Naive thymus-derived CD8-positive, alpha-beta T cell (primary cell): ENCODE measurements around the gene TMEM51. TPM values are rescaled to one million over a fixed set of nuclear protein-coding genes. Genes with fewer than 3 reads are reported as not detected.

ENCODE experiments used
- ATAC-seq, 2 donors: fragments of 150-1000 bp; cut with Tn5 transposase in 1 of 2; sonication (Bioruptor Pico), chemical (Tn5 transposase) in 1 of 2; 1 replicate in 1 of 2; 2 replicates in 1 of 2; pipeline ENCODE4 v1.10.0; 2021; ENCODE audit warnings: mild to moderate bottlenecking in 2 of 2, moderate library complexity in 2 of 2
- POLR2A ChIA-PET: fragments of 350-600 bp; sonication (Branson Sonifier 250); formaldehyde crosslinking; loops from one replicate; lab custom pipeline; 2021; ENCODE audit warnings: antibody characterized with exemption; lab: Charles Lee
- DNase-seq, 10 donors: peaks; one replicate each; pipeline versions ENCODE4 v3.0.0 to v3.0.0-alpha.2; 2020 to 2022
- H3K27ac Mint-ChIP-seq, 10 donors: one replicate each; pipeline ENCODE4 v1.8.0; 2020 to 2022; ENCODE audit warnings: mild to moderate bottlenecking in 10 of 10, mixed read lengths in 10 of 10, moderate library complexity in 4 of 10, inconsistent platforms in 1 of 10
- H3K27me3 Mint-ChIP-seq, 5 donors: one replicate each; pipeline ENCODE4 v1.8.0; 2021 to 2022; ENCODE audit warnings: mixed read lengths in 5 of 5
- H3K36me3 Mint-ChIP-seq, 3 donors: one replicate each; pipeline ENCODE4 v1.8.0; 2020 to 2022; ENCODE audit warnings: mixed read lengths in 3 of 3, mild to moderate bottlenecking in 2 of 3, inconsistent platforms in 1 of 3
- H3K4me1 Mint-ChIP-seq, 4 donors: one replicate each; pipeline ENCODE4 v1.8.0; 2021 to 2022; ENCODE audit warnings: mixed read lengths in 4 of 4
- H3K4me3 Mint-ChIP-seq, 10 donors: one replicate each; pipeline ENCODE4 v1.8.0; 2020 to 2022; ENCODE audit warnings: mild to moderate bottlenecking in 10 of 10, mixed read lengths in 10 of 10, moderate library complexity in 6 of 10, inconsistent platforms in 1 of 10
- H3K9me3 Mint-ChIP-seq, 9 donors: one replicate each; pipeline ENCODE4 v1.8.0; 2020 to 2022; ENCODE audit warnings: mixed read lengths in 9 of 9, mild to moderate bottlenecking in 3 of 9, inconsistent platforms in 1 of 9, moderate library complexity in 1 of 9
- polyA plus RNA-seq, 3 donors: library from polyadenylated mRNA; unstranded; fragments of 300-500 nt; fragmentation: Illumina TruSeq; gene quantifications; one replicate each; pipeline ENCODE4 v1.2.3, GENCODE V29; 2021
- total RNA-seq, 8 experiments: library from RNA in 2 of 8; stranded (reverse) in 2 of 8; gene quantifications; one replicate each; pipeline ENCODE4 v1.2.3 and lab custom pipeline; 2021 to 2026

TMEM51 gene
- total and polyA plus RNA-seq, 5 experiments from 2014 or later = not detected

DNA sequence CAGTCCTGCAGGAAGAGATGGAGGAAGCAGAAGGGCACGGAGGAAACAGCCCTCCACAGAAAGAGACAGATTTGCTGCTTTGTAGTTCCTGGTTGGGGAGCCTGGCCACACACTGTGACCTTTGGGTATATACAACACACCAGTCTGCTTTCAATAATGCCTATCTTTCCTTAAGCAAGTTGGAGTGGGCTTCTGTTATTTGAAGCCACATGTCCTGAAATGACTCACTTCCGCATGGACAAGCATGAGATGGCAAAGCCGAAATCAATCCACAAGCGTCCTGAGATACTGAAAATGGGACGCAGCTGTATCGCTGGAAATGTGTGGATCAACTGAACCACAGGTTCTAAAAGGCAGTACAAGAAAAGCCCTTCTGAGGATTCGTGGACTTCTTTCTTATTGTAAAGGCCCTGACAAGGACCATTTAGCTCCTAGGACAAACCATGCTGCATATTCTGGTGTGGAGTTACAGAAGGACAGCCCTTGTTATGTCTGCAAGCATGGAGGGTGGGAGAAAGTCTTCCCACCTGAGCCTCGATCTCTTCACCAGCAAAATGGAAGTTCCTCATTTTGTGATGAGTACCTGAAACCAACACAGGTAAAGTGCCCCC lies 70.8 kb downstream of the TMEM51 start:
- POLR2A ChIA-PET = no interaction called here
- DNase-seq (no peak), ATAC-seq (no peak)
- Mint-ChIP-seq H3K27ac (no peak overlapping the region), H3K36me3 (no peaks in the 10 kb centered on the region), H3K27me3 (peaks cover 2 to 32% (median 17%) of the 10 kb centered on the region in 5 donors), H3K4me3 (no peak overlapping the region), H3K4me1 (peaks cover 0 to 8% (median 0%) of the 10 kb centered on the region in 4 donors), H3K9me3 (no peaks in the 10 kb centered on the region)

DNA sequence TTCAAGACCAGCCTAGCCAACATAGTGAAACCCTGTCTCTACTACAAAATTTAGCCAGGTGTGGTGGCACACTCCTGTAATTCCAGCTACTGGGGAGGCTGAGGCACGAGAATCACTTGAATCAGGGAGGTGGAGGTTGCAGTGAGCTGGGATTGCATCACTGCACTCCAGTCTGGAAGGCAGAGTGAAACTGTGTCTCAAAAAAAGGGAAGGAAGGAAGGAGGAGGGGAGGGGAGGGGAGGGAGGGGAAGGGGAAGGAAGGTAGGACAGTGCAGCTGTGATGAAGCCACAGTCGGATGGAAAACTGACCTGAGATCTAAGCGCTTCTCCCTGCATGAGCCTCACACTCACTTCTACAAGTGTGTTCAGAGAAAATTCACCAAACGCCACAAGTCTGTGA lies 71.4 kb downstream of the TMEM51 start:
- H3K9me3 Mint-ChIP-seq = no peaks in the 10 kb centered on the region
- peak overlapping the region in 1 of 10 donors; percentile 34 for H3K27ac Mint-ChIP-seq
- POLR2A ChIA-PET = no interaction called here
- no peaks in the 10 kb centered on the region for H3K36me3 Mint-ChIP-seq
- no peak for DNase-seq
- peaks cover 0 to 8% (median 0%) of the 10 kb centered on the region in 4 donors for H3K4me1 Mint-ChIP-seq
- H3K27me3 Mint-ChIP-seq = peaks cover 2 to 32% (median 17%) of the 10 kb centered on the region in 5 donors
- no peak for ATAC-seq
- H3K4me3 Mint-ChIP-seq = no peak overlapping the region

DNA sequence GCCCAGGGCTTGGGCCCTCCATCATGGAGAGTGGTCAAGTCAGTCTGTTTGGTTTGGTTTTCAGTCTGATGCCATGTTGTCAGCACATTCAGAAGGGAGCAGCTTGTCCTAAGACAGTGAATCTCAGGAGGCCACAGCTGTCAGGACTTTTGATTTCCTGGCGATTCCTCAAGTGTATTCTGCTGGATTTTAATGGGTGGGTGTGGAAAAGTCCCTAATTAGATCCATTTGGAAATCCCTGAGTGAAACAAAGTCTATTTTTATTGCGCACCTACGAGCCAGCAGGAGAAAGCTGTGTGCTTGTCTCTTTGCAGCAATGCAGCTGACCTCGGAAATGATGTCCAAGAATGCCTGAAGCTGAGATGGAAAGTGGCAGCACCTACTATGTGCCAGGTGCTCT lies 71.9 kb downstream of the TMEM51 start:
- ATAC-seq (no peak), DNase-seq (no peak)
- Mint-ChIP-seq H3K27me3 (peaks cover 2 to 32% (median 17%) of the 10 kb centered on the region in 5 donors), H3K4me3 (no peak overlapping the region), H3K27ac (no peak overlapping the region), H3K9me3 (no peaks in the 10 kb centered on the region), H3K4me1 (peaks cover 0 to 8% (median 0%) of the 10 kb centered on the region in 4 donors), H3K36me3 (no peaks in the 10 kb centered on the region)
- POLR2A ChIA-PET = no interaction called here

DNA sequence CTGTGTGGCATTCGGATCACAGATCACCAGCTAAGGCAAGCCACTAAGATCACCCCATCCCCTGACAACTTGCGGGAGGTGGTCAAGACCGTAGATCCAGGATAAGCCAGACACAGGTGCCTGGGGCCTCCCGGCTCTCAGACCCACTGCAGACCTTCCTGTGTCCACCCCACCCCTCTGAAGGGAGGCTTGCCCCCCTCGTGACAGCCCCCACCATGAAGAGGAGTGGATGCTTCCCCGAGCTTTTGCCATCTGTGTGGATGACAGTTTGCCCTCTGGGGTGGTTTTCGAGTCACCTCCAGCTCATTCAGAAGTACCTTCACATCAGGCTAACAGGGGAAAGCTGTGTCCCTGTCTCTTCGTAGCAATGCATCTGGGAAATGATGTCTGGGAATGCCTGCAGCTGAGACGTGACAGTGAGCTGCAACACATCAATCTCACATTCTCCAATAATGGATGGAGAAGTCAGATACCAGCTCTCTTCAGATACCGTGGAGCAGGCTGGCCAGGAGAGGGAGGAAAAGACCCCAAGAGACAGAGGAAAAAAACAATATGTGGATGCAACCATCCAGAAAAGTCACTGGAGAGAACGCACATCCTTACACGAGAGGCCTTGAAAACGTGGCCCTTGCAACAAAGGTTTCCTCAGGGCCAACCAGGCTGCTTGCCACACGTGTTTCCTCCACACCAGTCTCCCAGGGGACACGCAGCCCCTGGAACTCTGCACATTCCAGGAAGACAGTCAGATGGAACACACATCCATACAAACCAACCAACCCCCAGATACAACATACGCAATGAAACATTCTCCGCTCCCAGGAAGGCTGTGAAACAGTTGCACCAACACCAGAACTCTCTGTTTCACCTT lies 73.1 kb downstream of the TMEM51 start:
- ATAC-seq = no peak
- H3K27me3 Mint-ChIP-seq = peaks cover 2 to 25% (median 8%) of the 10 kb centered on the region in 5 donors
- DNase-seq = no peak
- no peak overlapping the region for H3K4me3 Mint-ChIP-seq
- POLR2A ChIA-PET = no interaction called here
- H3K27ac Mint-ChIP-seq = no peak overlapping the region
- no peaks in the 10 kb centered on the region for H3K9me3 Mint-ChIP-seq
- H3K36me3 Mint-ChIP-seq = no peaks in the 10 kb centered on the region
- H3K4me1 Mint-ChIP-seq = peaks cover 0 to 11% (median 4%) of the 10 kb centered on the region in 4 donors

DNA sequence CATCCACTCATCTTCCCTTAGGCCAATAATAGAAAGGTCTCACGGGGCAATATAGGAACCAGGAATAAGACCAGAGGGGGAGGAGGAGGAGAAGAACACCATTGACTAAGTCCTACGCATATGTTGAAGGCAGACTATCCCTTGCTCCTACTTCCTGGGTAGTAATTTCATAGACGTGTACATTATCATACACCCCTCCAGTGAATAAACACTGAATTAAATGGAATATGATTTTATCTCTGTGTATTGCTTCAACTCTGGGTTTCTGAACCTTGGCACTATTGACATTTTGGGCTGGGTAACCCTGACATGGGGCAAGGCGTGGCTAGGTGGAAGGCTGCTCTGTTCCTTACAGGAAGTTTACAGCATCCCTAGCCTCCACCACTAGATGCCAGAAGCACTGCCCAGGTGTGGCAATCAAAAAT lies 76.2 kb downstream of the TMEM51 start:
- POLR2A ChIA-PET = no interaction called here
- H3K4me3 Mint-ChIP-seq = no peak overlapping the region
- no peaks in the 10 kb centered on the region for H3K9me3 Mint-ChIP-seq
- peaks cover 0 to 8% (median 3%) of the 10 kb centered on the region in 4 donors for H3K4me1 Mint-ChIP-seq
- ATAC-seq (no peak), DNase-seq (no peak)
- no peak overlapping the region for H3K27ac Mint-ChIP-seq
- H3K36me3 Mint-ChIP-seq = no peaks in the 10 kb centered on the region
- H3K27me3 Mint-ChIP-seq = peaks cover 0 to 4% (median 0%) of the 10 kb centered on the region in 5 donors

DNA sequence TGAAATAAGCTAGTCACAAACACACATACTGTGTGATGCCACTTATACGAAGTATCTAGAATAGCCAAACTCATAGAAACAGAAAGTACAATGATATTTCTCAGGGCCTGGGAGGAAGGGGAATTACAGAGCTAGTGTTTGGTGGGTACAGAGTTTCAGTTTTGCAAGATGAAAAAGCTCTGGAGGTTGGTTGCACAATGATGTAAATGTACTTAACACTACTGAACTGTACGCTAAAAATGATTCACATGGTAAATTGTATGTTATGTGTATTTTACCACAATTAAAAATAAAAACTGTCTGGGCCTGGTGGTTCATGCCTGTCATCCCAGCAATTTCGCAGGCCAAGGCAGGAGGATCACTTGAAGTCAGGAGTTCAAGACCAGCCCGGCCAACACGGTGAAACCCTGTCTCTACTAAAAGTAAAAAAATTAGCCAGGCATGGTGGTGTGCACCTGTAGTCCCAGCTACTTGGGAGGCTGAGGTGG lies 78.2 kb downstream of the TMEM51 start:
- POLR2A ChIA-PET = no interaction called here
- no peak overlapping the region for H3K27ac Mint-ChIP-seq
- ATAC-seq = no peak
- H3K27me3 Mint-ChIP-seq = peaks cover 2 to 6% (median 5%) of the 10 kb centered on the region in 5 donors
- no peaks in the 10 kb centered on the region for H3K36me3 Mint-ChIP-seq
- DNase-seq = no peak
- H3K4me3 Mint-ChIP-seq = no peak overlapping the region
- peaks cover 0 to 8% (median 3%) of the 10 kb centered on the region in 4 donors for H3K4me1 Mint-ChIP-seq
- H3K9me3 Mint-ChIP-seq = no peaks in the 10 kb centered on the region

DNA sequence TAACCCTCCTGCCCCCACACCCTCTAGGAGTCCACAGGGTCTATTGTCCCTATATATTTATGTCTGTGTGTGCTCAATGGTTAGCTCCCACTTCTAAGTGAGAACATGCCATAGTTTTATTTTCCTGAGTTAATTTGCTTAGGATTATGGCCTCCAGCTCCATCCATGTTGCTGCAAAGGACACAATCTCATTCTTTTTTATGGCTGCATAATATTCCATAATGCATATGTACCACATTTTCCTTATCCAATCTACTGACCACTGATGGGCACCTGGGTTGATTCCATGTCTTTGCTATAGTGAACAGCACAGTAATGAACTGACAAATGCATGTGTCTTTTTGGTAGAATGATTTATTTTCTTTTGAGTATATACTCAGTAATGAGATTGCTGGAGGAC lies 80.1 kb downstream of the TMEM51 start:
- H3K4me3 Mint-ChIP-seq = no peak overlapping the region
- no peaks in the 10 kb centered on the region for H3K36me3 Mint-ChIP-seq
- H3K9me3 Mint-ChIP-seq = no peaks in the 10 kb centered on the region
- H3K4me1 Mint-ChIP-seq = peaks cover 0 to 8% (median 3%) of the 10 kb centered on the region in 4 donors
- no peak overlapping the region for H3K27ac Mint-ChIP-seq
- no peak for ATAC-seq
- no peak for DNase-seq
- POLR2A ChIA-PET = no interaction called here
- H3K27me3 Mint-ChIP-seq = peaks cover 5 to 21% (median 13%) of the 10 kb centered on the region in 5 donors

DNA sequence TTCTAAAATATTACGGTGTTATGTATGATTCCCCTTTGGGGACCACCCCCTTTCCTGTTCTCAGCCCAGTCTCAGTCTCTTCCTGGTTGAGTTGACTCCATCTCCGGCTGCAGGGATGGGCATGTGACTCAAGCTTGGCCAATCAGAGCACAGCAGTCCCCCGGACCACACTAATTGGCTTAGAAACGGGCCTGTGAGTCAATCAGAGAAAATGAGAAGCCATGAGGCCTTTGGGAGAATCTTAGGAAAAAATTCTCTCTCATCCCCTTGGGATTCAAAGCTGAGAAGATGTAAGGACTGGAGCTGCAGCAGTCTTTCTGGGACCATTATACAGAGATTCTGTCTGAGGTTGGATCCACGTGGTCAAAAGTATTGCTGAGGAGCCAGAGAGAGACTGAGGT lies 82.8 kb downstream of the TMEM51 start:
- POLR2A ChIA-PET = no interaction called here
- ATAC-seq = no peak
- no peak overlapping the region for H3K27ac Mint-ChIP-seq

DNA sequence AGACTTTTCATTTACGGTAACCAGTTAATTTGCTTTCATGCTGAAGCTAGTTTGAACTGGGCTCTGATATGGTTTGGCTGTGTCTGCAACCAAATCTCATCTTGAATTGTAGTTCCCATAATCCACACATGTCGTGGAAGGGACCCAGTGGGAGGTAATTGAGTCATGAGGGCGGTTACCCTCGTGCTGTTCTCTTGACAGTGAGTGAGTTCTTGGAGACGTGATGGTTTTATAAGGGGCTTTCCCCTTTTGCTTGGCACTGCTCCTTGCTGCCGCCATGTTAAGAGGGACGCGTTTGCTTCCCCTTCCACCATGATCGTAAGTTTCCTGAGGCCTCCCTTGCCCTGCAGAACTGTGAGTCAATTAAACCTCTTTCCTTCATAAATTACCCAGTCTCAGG lies 83.2 kb downstream of the TMEM51 start:
- H3K36me3 Mint-ChIP-seq = no peaks in the 10 kb centered on the region
- no peaks in the 10 kb centered on the region for H3K9me3 Mint-ChIP-seq
- ATAC-seq (no peak), DNase-seq (no peak)
- H3K27ac Mint-ChIP-seq = no peak overlapping the region
- POLR2A ChIA-PET = no interaction called here
- H3K27me3 Mint-ChIP-seq = peaks cover 8 to 35% (median 17%) of the 10 kb centered on the region in 5 donors
- no peak overlapping the region for H3K4me3 Mint-ChIP-seq
- H3K4me1 Mint-ChIP-seq = peaks cover 0 to under 1% (median under 1%) of the 10 kb centered on the region in 4 donors

More for the DNA sequence above, 82.8 kb downstream of the TMEM51 start:
- H3K9me3 Mint-ChIP-seq = no peaks in the 10 kb centered on the region
- peaks cover 0 to 5% (median 3%) of the 10 kb centered on the region in 4 donors for H3K4me1 Mint-ChIP-seq
- no peak overlapping the region for H3K4me3 Mint-ChIP-seq
- peaks cover 8 to 31% (median 17%) of the 10 kb centered on the region in 5 donors for H3K27me3 Mint-ChIP-seq
- DNase-seq = no peak
- no peaks in the 10 kb centered on the region for H3K36me3 Mint-ChIP-seq

DNA sequence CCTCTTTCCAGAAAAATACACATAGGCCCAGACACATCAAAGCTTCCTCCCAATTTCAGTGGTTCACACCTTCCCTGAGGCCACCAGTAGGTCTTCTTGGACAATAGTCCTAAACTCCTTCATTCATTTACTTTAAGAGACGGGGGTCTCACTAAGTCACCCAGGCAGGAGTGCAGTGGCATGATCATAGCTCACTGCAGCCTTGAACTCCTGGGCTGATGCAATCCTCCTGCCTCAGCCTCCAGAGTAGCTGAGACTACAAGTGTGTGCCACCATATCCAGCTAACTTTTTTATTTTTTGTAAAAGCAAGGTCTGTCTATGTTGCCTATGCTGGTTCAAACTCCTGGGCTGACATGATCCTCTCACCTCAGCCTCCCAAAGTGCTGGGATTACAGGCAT lies 85.2 kb downstream of the TMEM51 start:
- Mint-ChIP-seq H3K9me3 (no peaks in the 10 kb centered on the region), H3K27ac (no peak overlapping the region), H3K4me3 (no peak overlapping the region), H3K27me3 (peaks cover 15 to 47% (median 25%) of the 10 kb centered on the region in 5 donors), H3K4me1 (no peaks in the 10 kb centered on the region), H3K36me3 (no peaks in the 10 kb centered on the region)
- DNase-seq = no peak
- POLR2A ChIA-PET = no interaction called here
- no peak for ATAC-seq

DNA sequence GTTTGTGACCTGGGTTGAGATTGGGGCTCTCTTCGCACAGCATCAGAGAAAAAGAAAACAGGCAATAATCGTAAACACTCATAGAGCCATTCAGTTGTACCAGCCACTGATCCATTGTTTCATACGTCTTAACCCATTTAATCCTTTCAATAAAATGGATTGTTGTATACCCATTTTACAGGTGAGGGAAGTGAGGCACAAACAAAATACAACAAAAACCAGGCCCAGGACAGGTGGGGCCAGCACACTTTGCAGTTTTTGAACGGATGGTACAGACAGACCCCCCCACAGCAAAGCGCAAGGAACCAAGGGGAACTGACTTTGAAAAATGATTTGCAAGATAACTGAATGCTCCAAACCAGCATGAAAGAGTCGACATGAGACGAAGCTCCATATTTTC lies 89.2 kb downstream of the TMEM51 start:
- no peak for DNase-seq
- Mint-ChIP-seq H3K4me1 (peaks cover 5 to 20% (median 13%) of the 10 kb centered on the region in 4 donors), H3K36me3 (peaks cover 0 to 10% (median 0%) of the 10 kb centered on the region in 3 donors), H3K27me3 (peaks cover 26 to 71% (median 34%) of the 10 kb centered on the region in 5 donors), H3K9me3 (peaks cover 0 to 12% (median 0%) of the 10 kb centered on the region in 9 donors), H3K27ac (no peak overlapping the region), H3K4me3 (no peak overlapping the region)
- POLR2A ChIA-PET = no interaction called here
- no peak for ATAC-seq

DNA sequence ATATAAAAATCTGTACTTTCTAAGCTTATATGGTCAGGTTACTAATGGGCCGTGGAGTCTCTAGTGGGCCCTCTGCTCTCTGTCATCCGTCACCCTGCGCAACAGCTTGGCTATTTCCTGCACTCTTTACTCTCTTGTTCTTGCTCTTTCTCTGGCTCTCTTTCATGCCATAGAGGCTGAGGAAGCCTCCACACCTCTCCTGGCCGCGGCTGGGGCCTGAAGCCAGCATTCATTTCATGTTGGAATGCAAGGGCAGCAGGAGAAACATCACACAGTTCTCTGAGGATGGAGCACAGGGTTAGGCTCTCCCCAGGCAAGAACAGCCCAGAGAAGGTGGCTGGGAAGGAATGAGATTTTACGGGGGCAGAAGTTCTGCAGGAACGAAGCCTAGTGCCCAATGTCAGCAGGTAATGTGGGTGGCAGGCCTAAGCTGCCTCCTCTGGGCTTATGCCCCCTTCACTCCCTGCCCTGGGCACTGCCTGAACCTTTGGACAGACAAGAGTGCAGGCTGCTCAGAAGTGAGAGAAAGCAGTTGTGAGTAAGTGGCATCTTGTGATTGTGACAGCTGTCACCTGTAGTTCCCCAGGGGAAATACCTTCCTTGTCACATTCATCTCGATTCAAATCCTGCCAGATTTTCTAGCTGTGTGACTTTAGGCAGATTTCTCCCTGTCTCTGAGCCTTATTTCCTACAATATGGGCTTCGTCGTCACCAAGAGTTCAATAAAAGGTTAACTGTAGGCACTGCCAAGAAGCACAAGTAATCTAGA lies 89.9 kb downstream of the TMEM51 start:
- no peak for DNase-seq
- Mint-ChIP-seq H3K36me3 (peaks cover 0 to 10% (median 0%) of the 10 kb centered on the region in 3 donors), H3K27ac (no peak overlapping the region), H3K9me3 (peaks cover 0 to 13% (median 0%) of the 10 kb centered on the region in 9 donors), H3K4me1 (peaks cover 5 to 26% (median 20%) of the 10 kb centered on the region in 4 donors), H3K4me3 (no peak overlapping the region), H3K27me3 (peaks cover 29 to 73% (median 38%) of the 10 kb centered on the region in 5 donors)
- POLR2A ChIA-PET = no interaction called here
- ATAC-seq = no peak
